Activated naive CD8-positive, alpha-beta T cell (primary cell): Measurements from ENCODE around the gene DNAJB8.

Experiments
- H3K27ac Mint-ChIP-seq: one replicate; pipeline ENCODE4 v1.8.0; 2021; ENCODE audit warnings: mixed read lengths
- H3K27me3 Mint-ChIP-seq: one replicate; pipeline ENCODE4 v1.8.0; 2021; ENCODE audit warnings: mixed read lengths
- H3K36me3 Mint-ChIP-seq: one replicate; pipeline ENCODE4 v1.8.0; 2021; ENCODE audit warnings: mixed read lengths
- H3K4me1 Mint-ChIP-seq: one replicate; pipeline ENCODE4 v1.8.0; 2021; ENCODE audit warnings: low read depth, mixed read lengths
- H3K4me3 Mint-ChIP-seq: one replicate; pipeline ENCODE4 v1.8.0; 2021; ENCODE audit warnings: mild to moderate bottlenecking, mixed read lengths
- H3K9me3 Mint-ChIP-seq: one replicate; pipeline ENCODE4 v1.8.0; 2021; ENCODE audit warnings: low read depth, mixed read lengths

Gene DNAJB8

GRCh38 chr3:128416578-128417211 lies 50.0 kb downstream of the DNAJB8 start:
- no peaks in the 10 kb centered on the region for H3K9me3 Mint-ChIP-seq
- no peaks in the 10 kb centered on the region for H3K27me3 Mint-ChIP-seq
- H3K4me1 Mint-ChIP-seq, result no peaks in the 10 kb centered on the region
- no peaks in the 10 kb centered on the region for H3K36me3 Mint-ChIP-seq
- H3K27ac Mint-ChIP-seq, result no peak overlapping the region
- no peak overlapping the region for H3K4me3 Mint-ChIP-seq

- Mint-ChIP-seq H3K9me3 (no peaks in the 10 kb centered on the region), H3K27me3 (no peaks in the 10 kb centered on the region), H3K4me3 (no peak overlapping the region), H3K27ac (no peak overlapping the region), H3K4me1 (no peaks in the 10 kb centered on the region), H3K36me3 (no peaks in the 10 kb centered on the region)
Measured at GRCh38 chr3:128415773-128416577, 50.7 kb downstream of the DNAJB8 start.

GRCh38 chr3:128415200-128415772 lies 51.4 kb downstream of the DNAJB8 start:
- H3K27me3 Mint-ChIP-seq, result no peaks in the 10 kb centered on the region
- H3K27ac Mint-ChIP-seq, result no peak overlapping the region
- H3K36me3 Mint-ChIP-seq, result no peaks in the 10 kb centered on the region
- H3K4me1 Mint-ChIP-seq, result no peaks in the 10 kb centered on the region
- H3K9me3 Mint-ChIP-seq, result no peaks in the 10 kb centered on the region
- no peak overlapping the region for H3K4me3 Mint-ChIP-seq

GRCh38 chr3:128413413-128414205 lies 53.1 kb downstream of the DNAJB8 start:
- H3K36me3 Mint-ChIP-seq, result no peaks in the 10 kb centered on the region
- H3K4me1 Mint-ChIP-seq, result no peaks in the 10 kb centered on the region
- no peak overlapping the region for H3K27ac Mint-ChIP-seq
- no peaks in the 10 kb centered on the region for H3K9me3 Mint-ChIP-seq
- no peaks in the 10 kb centered on the region for H3K27me3 Mint-ChIP-seq
- H3K4me3 Mint-ChIP-seq, result no peak overlapping the region

- no peaks in the 10 kb centered on the region for H3K9me3 Mint-ChIP-seq
- H3K4me1 Mint-ChIP-seq, result no peaks in the 10 kb centered on the region
- no peak overlapping the region for H3K27ac Mint-ChIP-seq
- no peaks in the 10 kb centered on the region for H3K27me3 Mint-ChIP-seq
- H3K4me3 Mint-ChIP-seq, result no peak overlapping the region
- H3K36me3 Mint-ChIP-seq, result no peaks in the 10 kb centered on the region
Measured at GRCh38 chr3:128413003-128413370, 53.7 kb downstream of the DNAJB8 start.
